ENCODE measurements around the gene GRIK4.

DNA sequence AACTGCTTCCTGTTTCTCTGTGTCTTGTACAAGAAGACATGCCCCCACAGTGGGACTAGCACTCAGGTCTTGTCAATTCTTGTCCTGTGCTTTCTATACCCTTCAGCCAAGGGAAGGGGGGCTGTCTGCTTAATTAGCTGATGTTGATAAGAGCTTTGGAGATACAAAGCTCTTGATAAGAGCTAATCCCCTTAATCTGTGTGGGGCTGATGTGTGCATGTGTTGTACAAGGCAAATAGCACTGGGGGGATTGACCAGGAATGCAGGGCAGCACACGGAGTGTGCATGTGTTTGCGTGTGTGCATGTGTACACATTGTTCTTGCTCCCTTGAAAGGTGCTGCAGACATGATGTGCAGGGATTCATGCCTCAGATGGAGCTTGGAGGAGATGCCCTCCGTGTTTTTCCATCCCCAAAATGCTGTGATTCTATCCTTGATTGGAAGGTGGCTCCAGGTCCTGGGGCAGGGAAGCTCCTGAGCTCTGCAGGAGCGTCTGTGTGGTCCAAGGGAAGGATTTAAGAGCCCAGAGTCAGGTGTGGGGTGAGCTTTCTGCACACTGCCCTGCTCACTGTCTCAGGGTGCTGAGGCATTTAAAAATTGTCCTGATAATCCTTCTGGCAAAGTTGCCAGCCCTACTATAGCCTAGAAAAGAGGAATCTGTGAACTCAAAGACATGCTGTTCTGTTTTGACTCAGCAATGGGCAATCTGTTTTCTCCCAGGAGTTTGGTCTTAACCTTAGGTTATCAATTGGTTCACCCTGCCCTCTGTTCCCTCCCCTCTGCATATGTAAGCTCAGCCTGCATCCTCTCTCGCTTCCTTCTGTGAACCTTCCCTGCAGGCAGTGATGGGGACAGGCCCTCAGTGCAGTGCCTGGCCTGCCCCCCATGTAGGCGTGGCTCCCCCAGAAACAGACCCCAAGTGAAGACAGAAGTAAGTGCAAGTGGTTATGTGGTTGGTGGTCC lies 102.0 kb downstream of the GRIK4 start:
- TF ChIP-seq, protein P1, sequence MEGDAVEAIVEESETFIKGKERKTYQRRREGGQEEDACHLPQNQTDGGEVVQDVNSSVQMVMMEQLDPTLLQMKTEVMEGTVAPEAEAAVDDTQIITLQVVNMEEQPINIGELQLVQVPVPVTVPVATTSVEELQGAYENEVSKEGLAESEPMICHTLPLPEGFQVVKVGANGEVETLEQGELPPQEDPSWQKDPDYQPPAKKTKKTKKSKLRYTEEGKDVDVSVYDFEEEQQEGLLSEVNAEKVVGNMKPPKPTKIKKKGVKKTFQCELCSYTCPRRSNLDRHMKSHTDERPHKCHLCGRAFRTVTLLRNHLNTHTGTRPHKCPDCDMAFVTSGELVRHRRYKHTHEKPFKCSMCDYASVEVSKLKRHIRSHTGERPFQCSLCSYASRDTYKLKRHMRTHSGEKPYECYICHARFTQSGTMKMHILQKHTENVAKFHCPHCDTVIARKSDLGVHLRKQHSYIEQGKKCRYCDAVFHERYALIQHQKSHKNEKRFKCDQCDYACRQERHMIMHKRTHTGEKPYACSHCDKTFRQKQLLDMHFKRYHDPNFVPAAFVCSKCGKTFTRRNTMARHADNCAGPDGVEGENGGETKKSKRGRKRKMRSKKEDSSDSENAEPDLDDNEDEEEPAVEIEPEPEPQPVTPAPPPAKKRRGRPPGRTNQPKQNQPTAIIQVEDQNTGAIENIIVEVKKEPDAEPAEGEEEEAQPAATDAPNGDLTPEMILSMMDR (IDR thresholded peaks at IDR 0.05), result no peak
- TF ChIP-seq POLR2A (IDR thresholded peaks at IDR 0.05), result no peak
